ENCODE measurements around the gene C1orf159.
"Not testable (repeated sequence)": the region's sequence is repeated elsewhere in the genome, so short reads cannot be mapped to it uniquely, and the experiment has no call there.

C1orf159 gene

DNA sequence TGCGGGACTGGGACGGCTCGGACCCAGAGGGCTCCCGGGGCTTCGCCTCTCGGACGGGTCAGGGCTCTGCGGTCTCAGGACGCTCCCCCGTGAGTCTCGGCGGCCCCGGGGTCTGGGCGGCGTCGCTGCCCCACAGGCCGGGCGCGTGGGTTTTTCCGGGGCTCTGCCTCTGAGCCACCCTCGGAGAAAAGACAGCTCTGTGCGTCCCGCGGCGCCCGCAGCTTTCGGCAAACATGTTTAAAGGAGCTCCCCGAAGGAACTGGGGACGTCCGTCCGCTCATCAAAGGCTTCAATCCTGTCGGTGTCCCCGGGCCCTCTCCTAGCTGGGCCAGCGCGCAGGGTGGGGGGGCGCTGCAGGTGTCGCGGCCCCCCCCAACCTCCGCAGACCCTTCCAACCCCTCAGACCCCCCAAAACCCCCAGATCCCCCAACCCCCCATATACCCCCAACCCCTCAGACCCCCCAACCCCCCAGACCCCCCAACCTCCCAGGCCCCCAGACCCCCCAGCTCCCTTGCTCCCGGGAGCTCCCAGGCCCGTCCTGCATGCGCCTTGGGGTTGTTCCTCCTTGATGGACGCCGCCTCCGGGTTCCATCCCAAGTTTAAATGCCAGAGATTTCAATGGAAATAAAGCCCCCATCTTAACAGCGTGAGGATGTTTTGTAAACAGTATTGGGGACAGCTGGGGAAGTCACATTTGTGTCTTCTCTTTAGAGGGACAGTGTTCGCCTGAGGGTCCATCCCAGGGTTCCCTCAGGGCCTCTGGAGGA, 996 bp upstream of the C1orf159 start:
- DNase-seq: no peak

DNA sequence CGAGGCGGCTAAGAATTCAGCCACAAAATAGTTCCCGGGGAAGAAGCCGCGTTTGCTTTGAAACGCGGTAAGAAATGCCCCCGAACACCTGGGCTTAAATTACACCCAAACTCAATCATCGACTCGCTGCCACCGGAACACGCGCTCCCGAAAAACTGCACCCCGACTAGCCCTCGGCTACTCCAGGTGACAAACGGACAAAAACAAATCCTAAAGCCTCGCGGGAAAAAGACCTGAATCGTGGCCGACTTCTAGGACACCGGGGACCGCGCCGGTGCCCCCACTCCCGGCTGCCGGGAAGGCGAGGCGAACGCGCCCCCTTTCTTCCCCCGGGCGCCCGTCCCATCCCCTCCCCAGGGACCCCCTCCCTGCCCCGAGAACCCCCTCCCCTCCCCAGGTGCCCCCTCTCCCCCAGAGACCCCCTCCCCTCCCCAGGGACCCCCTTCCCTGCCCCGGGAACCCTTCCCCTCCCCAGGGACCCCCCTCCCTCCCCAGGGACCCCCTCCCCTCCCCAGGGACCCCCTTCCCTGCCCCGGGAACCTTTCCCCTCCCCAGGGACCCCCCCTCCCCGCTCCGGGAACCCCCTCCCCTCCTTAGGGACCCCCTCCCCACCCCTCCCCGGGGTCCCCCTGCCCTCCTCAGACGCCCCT, 628 bp downstream of the C1orf159 start:
- DNase-seq: no peak

DNA sequence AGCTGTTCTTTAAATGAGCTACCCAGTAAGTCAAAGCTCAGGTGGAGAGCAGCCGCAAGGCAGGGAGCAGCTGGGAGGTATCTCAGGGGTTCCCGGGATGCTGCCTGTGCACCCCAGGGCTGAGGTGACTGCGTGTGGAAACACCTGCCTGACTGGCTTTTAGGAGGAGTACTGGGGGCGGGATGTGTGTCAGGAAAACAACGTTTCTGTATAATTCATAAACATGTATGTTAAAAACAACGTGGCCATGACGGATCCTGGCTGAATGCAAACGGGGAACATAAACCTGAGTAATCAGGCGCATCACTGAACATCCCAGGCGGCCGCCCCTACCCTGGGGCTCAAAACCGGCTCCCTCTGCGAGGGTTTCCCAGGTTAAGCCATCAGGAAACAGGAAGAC, 1.5 kb downstream of the C1orf159 start:
- DNase-seq: no peak

DNA sequence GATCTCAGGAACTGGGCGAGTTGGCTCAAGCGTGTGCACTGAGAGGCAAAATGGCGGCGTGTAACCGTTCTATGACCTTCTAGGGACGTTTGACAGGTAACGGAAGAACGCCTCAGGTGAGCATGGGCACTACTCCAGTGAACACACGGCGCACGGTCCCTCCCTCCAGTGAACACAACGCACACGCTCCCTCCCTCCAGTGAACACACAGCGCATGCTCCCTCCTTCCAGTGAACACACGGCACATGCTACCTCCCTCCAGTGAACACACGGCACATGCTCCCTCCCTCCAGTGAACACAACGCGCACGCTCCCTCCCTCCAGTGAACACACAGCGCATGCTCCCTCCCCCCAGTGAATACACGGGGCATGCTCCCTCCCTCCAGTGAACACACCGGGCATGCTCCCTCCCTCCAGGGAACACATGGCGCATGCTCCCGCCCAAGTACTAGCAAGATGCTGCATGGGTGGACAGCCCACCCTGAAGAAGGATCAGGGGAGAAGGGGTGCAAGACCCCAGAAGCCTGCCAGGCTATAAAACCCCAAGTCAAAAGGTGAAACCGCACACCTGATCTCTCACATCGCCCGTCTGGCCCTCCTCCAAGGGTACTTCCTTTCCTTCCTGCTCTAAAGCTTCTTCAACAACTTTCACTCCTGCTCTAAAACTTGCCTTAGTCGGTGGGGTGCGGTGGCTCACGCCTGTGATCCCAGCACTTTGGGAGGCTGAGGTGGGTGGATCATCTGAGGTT, 3.5 kb downstream of the C1orf159 start:
- DNase-seq: no peak

DNA sequence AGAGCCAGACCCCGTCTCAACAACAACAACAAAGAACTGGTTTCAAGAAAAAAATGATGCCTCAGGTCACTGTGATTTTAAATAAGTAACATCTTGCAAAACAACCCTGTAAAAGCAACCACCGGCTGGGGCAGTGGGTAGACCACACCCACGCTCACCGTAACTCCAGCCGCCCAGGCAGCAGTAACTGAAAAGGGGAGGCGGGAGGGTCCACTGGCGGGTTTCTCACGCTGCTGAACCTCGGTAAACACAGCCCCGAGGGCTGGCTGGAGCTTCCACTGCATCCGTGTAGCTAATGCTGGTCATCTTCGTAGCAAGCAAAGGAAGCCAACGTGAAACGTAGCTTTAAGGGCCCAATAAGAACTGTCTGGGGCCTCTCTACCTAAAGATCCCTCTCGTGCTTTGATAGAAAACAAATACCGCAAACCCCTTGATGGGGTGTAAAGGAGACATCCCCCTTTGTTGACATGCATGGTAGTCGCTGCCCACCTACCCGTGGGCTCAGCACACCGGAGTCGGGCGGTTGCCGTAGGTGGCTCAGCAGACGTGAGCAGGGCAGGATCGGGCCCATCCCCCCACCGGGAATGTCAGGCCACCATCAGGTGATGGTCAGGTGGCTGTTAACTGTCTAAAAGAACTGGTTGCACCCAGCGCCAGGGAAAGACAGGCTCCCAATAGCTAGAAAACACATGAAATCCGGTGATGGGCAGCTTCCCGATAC, 4.2 kb downstream of the C1orf159 start:
- DNase-seq: no peak

DNA sequence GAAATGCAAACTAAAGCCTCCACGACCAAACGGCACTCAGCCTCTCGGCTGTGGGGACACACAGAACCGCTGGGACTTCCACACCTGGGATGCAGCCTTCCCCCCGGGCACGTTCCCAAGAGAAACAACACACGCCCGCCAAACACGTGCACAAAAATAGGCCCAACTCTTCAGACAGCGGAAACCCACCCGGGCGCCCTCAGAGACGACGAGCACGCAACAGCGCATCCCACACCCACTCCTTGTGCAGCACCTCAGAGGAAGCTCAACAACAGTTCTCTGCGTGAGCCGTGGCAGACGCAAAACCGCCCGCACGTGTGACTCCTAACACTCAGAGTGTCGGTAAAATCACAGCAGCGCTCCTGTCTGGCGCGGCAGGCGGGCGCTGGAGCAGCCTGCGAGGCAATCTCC, 5.3 kb downstream of the C1orf159 start:
- no peak for DNase-seq

DNA sequence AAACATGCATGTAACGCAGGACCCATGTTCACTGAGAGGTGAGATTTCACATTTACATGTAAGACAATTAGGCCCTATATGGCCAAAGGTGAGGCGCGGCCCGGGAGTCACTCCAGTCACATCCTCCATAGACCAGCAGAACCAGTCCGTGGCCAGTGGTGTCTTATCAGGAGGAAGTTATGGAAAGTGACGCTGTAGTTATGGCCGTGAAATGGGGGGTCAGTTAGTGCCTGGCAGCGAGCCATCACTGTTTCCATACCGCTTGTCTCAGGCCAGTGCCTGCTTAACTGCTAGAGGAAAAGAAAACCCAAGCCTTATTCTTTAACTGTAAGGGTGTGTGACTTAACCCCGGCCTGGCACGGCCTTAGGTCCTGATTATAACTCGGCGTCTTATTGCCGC, 6.1 kb downstream of the C1orf159 start:
- no peak for DNase-seq

DNA sequence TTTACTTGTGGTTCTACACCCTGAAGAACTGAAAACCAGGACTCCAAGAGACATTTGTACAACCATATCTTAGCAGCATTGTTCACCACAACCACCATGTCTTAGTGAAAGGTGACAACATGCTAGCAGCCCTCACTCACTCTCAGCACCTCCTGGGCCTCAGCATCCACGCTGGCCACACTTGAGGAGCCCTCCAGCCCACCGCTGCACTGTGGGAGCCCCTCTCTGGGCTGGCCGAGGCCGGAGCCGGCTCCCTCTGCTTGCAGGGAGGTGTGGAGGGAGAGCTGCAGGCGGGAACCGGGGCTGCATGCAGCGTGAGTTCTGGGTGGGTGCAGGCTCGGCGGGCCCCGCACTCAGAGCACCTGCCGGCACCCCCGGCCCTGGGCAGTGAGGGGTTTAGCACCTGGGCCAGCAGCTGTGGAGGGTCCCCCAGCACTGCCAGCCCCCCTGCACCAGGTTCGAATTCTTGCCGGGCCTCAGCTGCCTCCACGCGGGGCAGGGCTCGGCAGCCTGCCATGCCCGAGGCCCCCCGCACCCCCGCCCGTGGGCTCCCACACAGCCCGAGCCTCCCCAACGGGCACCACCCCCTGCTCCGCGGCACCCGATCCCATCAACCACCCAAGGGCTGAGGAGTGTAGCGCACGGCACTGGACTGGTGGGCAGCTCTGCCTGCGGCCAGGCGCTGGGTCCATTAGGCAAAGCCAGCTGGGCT, 9.2 kb downstream of the C1orf159 start:
- DNase-seq: no peak

DNA sequence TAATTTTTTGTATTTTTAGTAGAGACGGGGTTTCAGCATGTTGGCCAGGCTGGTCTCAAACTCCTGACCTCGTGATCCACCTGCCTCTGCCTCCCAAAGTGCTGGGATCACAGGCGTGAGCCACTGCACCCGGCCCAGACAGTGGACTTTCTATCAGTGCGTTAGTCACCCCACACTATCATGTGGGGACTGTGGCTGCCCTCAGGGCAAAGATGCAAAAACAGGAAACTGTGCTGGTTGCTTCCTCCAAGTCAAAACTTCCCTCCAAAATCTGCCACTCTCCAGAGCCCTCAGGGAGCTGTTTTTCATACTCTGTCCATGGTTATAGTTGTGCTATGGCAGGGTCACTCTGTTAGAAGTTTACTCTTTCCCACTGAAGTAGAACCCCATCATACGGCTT, 11.7 kb downstream of the C1orf159 start:
- DNase-seq: not testable (repeated sequence)

DNA sequence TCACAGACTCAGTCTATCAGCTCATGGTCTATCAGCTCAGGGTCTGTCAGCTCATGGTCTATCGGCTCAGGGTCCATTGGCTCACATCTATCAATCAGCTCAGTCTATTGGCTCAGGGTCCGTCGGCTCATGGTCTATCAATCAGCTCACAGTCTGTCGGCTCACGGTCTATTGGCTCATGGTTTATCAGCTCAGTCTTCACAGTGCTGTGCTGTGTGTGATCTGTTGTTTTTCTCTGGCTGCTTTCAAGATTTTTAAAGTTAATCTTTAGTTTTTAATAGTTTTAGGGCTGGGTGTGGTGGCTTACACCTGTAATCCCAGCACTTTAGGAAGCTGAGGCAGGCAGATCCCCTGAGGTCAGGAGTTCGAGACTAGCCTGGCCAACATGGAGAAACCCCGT, 14.4 kb downstream of the C1orf159 start:
- no peak for DNase-seq

DNA sequence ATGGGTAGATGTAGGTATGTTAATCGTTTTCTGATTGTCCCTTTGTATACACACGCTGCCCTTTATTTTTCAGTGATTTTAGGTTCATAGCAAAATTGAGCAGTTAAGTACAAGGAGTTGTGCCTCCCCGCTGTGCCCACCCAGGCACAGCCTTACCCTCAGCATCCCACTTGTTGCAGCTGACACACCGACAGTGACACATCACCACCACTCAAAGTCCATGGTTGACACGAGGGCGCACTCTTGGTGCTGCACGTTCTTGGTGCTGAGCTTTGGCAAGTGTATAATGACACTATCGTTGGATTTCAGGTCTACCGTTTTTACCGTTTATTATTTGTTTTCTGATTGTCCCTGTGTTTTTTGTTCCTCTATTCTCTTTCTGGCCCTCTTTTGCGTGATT, 15.6 kb downstream of the C1orf159 start:
- no peak for DNase-seq

DNA sequence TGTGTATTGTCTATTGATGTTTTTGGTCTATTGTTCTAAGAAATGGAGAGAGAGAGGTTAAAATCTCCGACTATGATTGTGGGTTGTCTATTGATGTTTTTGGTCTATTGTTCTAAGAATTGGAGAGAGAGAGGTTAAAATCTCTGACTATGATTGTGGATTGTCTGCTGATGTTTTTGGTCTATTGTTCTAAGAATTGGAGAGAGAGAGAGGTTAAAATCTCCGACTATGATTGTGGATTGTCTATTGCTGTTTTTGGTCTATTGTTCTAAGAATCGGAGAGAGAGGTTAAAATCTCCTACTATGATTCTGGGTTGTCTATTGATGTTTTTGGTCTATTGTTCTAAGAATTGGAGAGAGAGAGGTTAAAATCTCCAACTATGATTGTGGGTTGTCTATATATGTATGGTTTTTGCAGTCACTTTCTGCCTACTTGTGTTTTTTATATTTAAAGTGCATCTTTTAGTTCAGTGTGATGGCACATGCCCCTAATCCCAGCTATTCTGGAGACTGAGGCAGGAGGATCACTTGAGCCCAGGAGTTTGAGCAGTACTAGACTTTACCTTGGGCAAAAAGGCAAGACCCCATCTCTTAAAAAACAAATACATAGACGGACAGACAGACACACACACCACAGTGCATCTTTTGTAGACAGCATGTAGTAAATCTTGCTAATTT, 16.2 kb downstream of the C1orf159 start:
- no peak for DNase-seq

DNA sequence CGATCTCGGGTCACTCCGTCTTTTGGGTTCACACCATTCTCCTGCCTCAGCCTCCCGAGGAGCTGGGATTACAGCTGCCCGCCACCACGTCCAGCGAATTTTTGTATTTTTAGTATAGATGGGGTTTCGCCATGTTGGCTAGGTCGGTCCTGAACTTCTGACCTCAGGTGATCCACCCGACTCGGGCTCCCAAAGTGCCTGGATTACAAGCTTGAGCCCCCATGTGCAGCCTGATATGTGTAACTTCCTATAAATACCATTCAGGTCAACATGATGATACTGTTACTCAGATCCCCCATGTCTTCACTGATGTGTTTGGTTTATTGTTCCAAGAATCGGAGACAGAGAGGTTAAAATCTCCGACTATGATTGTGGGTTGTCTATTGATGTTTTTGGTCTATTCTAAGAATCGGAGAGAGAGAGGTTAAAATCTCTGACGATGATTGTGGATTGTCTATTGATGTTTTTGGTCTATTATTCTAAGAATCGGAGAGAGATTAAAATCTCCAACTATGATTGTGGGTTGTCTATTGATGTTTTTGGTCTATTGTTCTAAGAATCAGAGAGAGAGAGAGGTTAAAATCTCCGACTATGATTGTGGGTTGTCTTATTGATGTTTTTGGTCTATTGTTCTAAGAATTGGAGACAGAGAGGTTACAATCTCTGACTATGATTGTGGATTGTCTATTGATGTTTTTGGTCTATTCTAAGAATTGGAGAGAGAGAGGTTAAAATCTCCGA, 17.0 kb downstream of the C1orf159 start:
- no peak for DNase-seq

DNA sequence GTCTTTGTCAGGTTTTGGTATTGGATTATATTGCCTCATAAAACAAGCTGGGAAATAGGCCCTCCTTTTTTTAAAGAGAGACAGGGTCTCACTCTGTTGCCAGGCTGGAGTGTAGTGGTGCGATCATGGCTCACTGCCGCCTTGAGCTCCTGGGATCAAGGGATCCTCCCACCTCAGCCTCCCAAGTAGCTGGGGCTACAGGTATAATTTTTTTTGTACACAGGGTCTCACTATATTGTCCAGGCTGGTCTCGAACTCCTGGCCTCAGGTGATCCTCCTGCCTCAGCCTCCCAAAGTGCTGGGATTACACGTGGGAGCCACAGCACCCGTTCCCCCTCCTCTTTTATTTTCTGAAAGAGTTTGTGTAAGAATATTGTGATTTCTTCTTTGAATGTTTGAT, 19.8 kb downstream of the C1orf159 start:
- DNase-seq: not testable (repeated sequence)

DNA sequence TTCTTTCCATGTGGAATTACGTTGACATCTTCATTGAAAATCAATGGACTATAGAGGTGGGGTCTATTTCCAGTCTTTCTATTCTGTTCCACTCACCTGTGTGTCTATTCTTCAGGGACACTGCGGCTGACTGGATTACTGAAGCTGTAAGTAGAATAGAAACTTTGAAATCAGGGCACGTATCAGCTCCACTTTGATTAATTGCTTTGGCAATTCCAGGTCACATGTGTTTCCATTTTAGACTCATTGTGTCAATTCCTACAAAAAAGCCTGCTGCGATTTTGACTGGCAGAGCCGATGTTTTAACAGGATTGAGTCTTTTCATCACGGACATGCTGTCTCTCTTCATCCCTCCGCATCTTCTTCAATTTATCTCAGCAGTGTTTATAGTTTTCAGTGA, 20.9 kb downstream of the C1orf159 start:
- DNase-seq: no peak

DNA sequence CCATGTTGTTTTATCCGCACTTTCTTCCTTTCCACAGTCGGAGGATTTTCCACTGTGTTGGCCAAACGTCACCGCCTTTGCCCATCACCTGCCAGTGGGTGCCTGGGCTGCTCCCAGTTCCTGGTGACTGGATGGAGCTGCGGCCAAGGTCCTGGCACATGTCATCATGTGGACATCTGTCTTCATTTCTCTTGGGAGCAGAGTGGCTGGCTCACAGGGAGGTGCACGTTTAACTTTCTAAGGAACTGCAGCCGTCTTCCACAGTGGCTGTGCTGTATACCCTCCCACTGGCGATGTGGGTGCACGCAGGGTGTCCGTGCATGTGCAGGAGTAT, 22.3 kb downstream of the C1orf159 start:
- DNase-seq: no peak

DNA sequence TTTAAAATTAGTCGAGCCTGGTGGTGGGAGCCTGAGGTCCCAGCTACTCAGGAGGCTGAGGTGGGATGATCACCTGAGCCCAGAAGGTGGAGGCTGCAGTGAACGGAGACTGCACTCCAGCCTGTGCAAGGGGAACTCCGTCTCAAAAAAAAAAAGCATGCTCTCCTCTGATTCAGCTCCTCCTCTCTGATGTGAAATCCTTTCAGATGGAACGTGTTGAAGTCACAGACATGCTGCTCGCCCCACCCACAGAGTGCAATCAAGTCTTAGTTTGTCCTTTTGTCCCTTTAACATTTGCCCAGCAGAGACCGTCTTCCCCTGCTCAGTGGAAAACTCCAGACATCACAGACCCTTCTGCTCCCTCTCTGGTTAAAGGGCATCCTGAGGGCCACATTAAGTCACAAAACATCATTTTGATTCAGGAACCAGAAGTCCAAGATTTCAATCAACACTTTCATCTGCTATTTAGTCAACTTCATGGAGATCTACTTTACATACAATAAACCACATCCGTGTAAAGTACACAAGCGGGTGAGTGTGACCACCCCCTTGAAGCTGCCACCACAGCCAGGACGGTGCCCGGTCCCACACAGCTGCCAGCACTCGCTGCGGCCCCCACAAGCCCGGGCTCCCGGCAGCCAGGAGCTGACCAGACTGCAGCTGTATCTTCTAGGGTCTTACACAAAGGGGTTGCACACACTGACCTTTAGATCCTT, 22.8 kb downstream of the C1orf159 start:
- no peak for DNase-seq

DNA sequence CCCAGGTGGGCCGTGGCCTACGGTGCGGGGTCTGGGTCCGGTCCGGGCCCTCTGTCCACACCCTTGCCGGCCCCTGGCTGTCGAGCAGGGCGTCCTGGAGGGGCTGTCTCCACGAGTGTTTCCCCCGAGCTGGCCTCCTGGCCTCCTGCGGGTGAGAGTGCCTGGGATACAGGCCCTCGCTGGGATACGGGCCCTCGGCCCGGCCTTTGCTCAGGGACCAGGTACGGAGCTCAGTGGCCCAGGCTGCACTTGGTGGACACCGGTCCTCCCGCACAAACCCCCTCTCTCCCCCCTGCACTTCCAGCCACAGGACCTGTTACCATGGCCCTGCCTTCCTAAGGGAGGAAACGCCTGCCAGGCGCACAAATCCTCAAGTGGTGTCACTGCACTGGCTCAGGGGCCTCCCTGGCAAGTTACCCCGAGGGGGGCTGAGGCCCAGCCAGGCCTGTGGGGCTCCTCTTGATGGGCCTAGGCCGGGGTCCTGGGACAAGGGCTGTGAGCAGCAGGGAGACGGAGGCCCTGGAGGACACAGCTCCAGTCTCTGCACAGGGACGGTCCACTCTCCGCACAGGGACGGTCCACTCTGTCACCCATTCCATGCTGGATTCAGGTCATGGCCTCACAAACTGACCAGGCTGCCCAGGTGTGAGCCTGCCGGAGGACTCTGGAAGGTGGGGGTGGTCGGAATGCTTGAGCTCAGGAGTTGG, 23.6 kb downstream of the C1orf159 start:
- DNase-seq: no peak

DNA sequence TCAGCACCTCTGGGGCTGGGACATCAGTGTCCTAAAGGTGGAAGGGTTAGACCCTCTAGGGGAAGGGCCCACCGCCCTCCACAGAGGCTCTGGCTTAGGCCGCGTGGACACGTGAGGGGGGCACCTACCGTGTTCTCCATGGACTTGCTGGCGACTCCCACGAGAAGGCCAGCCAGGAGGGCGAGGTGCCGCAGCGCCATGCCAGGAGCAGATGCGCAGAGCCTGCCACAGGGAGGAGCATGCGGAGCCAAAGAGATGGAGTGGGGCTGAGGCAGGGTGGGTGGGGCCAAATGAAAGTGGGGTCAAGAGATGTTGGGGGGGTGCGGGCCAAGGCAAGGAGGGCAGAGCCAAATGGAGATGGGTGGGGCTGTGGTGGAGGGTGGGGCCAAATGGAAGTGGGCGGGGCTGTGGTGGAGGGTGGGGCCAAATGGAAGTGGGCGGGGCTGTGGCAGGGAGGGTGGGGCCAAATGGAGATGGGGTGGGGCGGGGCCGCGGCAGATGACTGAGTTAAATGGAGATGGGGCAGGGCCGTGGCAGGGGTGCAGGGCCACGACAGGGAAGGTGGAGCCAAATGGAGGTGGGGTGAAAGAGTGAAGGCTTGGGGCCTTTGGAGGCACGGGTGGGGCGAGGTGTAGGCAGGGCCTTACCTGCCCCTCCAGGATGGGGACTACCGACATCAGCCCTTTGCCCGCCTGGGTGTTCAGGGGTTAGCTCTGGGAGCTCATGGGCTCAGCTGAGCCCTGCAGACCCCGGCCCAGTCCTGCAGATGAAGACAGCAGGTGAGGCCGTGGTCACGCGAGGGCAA, 24.3 kb downstream of the C1orf159 start:
- no peak for DNase-seq
